Measurements from ENCODE around the gene IL6R. TPM values are rescaled to one million over a fixed set of nuclear protein-coding genes. Genes with fewer than 3 reads are reported as not detected.

IL6R gene
- total and polyA plus RNA-seq, 4 donors, result 18.8 to 67.6 (median 35.3) TPM

DNA sequence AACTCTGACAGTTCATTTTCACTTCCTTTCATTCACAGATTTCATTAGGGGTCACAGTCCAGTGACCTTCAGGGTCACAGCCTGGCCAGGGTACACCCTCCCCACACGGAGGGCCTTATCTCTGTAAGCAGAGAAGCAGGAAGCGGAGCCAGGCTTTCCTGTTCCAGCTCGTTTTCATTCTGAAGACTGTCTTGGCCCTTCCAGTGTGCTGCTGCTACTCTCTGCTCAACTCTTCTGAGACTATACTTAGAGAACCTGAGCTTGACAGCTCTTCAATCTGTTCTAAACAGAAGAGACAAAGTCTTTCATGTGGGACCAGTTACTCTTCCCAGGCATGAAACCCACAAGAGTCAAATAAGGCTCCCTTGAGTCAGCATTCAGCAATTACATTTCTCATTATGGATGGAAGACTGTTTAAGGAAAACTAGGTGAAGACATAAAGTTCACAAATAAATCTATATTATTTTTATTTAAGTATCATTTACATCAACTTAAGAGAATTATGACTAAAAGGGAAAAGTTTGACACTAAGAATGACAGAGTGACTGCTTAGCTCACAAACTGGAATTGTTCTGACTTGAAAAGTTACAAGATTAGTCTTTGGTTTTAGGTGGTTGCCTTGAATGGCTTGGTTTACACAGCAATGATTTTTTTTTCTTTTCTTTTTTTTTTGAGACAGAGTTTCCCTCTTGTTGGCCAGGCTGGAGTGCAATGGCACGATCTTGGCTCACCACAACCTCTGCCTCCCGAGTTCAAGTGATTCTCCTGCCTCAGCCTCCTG is 92.1 kb downstream of the IL6R start:
- peak; percentile 48 for DNase-seq (ENCODE audit: low spot score)
- H3K4me3 ChIP-seq (ENCODE audit: low read depth in 1 of 3, low read length in 3 of 3), result no peak overlapping the region
- H3K36me3 ChIP-seq (ENCODE audit: control insufficient read depth in 4 of 4, insufficient read depth in 3 of 4, low read depth in 1 of 4, low read length in 3 of 4), result peaks cover 0 to 2% (median 0%) of the 10 kb centered on the region in 4 donors
- H3K27ac ChIP-seq (ENCODE audit: low read depth in 1 of 2, low read length in 2 of 2), result peak overlapping the region; percentile 57 to 64
- no peaks in the 10 kb centered on the region for H3K9me3 ChIP-seq (ENCODE audit: control insufficient read depth in 4 of 4, low read length in 3 of 4)
- H3K27me3 ChIP-seq (ENCODE audit: control insufficient read depth in 4 of 4, insufficient read depth in 4 of 4, low read length in 3 of 4), result no peaks in the 10 kb centered on the region
- peaks cover 6 to 26% (median 18%) of the 10 kb centered on the region in 4 donors for H3K4me1 ChIP-seq (ENCODE audit: control insufficient read depth in 4 of 4, insufficient read depth in 4 of 4, low read length in 3 of 4)
- TF ChIP-seq NR2F2 (IDR thresholded peaks at IDR 0.05) (peak; percentile 100), HNF4G (IDR thresholded peaks at IDR 0.05) (peak; percentile 92), RXRA (IDR thresholded peaks at IDR 0.05) (peak; percentile 96 to 98), FOXA2 (IDR thresholded peaks at IDR 0.05) (peak; percentile 27), FOXA1 (IDR thresholded peaks at IDR 0.05) (peak; percentile 14), HNF4A (conservative IDR thresholded peaks at IDR 0.05) (peak; percentile 97), RAD21 (IDR thresholded peaks at IDR 0.05) (peak; percentile 42 to 56), GABPA (IDR thresholded peaks at IDR 0.05 in 1 of 2, conservative IDR thresholded peaks at IDR 0.05 in 1 of 2) (peak in 1 of 2 donors; percentile 72), YY1 (IDR thresholded peaks at IDR 0.05) (peak; percentile 63), SP1 (IDR thresholded peaks at IDR 0.05) (peak; percentile 98), EGR1 (IDR thresholded peaks at IDR 0.05; ENCODE audit: low read depth in 2 of 2) (peak in 1 of 2 donors; percentile 65), JUND (IDR thresholded peaks at IDR 0.05) (peak; percentile 68 to 79), TAF1 (conservative IDR thresholded peaks at IDR 0.05) (peak; percentile 47)
- TF ChIP-seq, protein P1, sequence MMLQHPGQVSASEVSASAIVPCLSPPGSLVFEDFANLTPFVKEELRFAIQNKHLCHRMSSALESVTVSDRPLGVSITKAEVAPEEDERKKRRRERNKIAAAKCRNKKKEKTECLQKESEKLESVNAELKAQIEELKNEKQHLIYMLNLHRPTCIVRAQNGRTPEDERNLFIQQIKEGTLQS (IDR thresholded peaks at IDR 0.05), result no peak
- TF ChIP-seq, protein P2, sequence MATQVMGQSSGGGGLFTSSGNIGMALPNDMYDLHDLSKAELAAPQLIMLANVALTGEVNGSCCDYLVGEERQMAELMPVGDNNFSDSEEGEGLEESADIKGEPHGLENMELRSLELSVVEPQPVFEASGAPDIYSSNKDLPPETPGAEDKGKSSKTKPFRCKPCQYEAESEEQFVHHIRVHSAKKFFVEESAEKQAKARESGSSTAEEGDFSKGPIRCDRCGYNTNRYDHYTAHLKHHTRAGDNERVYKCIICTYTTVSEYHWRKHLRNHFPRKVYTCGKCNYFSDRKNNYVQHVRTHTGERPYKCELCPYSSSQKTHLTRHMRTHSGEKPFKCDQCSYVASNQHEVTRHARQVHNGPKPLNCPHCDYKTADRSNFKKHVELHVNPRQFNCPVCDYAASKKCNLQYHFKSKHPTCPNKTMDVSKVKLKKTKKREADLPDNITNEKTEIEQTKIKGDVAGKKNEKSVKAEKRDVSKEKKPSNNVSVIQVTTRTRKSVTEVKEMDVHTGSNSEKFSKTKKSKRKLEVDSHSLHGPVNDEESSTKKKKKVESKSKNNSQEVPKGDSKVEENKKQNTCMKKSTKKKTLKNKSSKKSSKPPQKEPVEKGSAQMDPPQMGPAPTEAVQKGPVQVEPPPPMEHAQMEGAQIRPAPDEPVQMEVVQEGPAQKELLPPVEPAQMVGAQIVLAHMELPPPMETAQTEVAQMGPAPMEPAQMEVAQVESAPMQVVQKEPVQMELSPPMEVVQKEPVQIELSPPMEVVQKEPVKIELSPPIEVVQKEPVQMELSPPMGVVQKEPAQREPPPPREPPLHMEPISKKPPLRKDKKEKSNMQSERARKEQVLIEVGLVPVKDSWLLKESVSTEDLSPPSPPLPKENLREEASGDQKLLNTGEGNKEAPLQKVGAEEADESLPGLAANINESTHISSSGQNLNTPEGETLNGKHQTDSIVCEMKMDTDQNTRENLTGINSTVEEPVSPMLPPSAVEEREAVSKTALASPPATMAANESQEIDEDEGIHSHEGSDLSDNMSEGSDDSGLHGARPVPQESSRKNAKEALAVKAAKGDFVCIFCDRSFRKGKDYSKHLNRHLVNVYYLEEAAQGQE (IDR thresholded peaks at IDR 0.05), result peak; percentile 67
- TF ChIP-seq, protein P3, sequence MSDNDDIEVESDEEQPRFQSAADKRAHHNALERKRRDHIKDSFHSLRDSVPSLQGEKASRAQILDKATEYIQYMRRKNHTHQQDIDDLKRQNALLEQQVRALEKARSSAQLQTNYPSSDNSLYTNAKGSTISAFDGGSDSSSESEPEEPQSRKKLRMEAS (IDR thresholded peaks at IDR 0.05), result peak; percentile 90
- TF ChIP-seq, protein P4, sequence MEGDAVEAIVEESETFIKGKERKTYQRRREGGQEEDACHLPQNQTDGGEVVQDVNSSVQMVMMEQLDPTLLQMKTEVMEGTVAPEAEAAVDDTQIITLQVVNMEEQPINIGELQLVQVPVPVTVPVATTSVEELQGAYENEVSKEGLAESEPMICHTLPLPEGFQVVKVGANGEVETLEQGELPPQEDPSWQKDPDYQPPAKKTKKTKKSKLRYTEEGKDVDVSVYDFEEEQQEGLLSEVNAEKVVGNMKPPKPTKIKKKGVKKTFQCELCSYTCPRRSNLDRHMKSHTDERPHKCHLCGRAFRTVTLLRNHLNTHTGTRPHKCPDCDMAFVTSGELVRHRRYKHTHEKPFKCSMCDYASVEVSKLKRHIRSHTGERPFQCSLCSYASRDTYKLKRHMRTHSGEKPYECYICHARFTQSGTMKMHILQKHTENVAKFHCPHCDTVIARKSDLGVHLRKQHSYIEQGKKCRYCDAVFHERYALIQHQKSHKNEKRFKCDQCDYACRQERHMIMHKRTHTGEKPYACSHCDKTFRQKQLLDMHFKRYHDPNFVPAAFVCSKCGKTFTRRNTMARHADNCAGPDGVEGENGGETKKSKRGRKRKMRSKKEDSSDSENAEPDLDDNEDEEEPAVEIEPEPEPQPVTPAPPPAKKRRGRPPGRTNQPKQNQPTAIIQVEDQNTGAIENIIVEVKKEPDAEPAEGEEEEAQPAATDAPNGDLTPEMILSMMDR (IDR thresholded peaks at IDR 0.05; ENCODE audit: low read depth, low read length, missing input control), result no peak
- TF ChIP-seq, protein P5, sequence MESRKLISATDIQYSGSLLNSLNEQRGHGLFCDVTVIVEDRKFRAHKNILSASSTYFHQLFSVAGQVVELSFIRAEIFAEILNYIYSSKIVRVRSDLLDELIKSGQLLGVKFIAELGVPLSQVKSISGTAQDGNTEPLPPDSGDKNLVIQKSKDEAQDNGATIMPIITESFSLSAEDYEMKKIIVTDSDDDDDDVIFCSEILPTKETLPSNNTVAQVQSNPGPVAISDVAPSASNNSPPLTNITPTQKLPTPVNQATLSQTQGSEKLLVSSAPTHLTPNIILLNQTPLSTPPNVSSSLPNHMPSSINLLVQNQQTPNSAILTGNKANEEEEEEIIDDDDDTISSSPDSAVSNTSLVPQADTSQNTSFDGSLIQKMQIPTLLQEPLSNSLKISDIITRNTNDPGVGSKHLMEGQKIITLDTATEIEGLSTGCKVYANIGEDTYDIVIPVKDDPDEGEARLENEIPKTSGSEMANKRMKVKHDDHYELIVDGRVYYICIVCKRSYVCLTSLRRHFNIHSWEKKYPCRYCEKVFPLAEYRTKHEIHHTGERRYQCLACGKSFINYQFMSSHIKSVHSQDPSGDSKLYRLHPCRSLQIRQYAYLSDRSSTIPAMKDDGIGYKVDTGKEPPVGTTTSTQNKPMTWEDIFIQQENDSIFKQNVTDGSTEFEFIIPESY (IDR thresholded peaks at IDR 0.05), result peak; percentile 48
- no peak overlapping the region for H3K9ac ChIP-seq (ENCODE audit: low read depth in 1 of 2, low read length in 2 of 2)
- WGBS, result 32% methylated on average over 5 of the region's 5 CpGs

All from liver (tissue), 9 donors.